ENCODE results near the gene CNTROB.

CNTROB gene

DNA sequence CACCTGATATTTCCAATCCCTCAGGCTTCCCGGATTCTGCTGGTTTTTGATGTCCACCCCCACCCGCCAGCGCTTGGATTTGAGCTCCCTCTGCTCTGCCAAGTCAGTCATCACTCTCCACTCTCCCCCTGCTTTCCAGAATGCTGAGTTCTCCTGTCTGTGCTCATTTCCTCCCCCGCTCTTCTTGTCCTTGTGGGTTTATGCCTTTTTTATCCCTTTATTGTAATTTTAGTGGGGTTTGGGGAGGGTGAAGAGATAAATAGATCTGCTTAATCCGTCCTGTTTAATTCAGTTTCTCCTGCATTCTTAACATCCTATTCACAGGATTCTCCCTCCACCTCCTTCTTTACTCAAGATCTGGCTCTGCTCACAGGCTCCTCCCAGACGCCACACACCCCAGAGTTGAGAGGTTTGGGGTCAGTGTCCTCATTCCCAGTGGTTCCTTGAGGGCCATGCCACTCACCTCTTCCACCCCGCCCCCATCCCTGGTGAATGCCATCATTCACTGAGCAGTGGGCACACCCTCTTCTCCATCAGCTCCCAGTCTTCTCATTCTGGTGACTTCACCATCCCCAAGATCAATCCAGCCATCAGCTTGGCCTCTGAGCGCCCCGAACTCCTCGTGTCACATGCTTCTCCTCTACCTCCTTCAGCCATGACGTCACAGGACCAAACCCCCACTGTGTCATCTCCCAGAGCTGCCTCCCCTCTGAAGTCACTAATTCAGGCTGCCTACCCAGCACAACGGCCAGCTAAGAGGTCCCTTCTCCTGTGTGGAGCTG, 55.3 kb downstream of the CNTROB start:
- no peak for ATAC-seq
- DNase-seq = no peak

- peak; percentile 51 for DNase-seq
- ATAC-seq = peak; percentile 39
Observed at GRCh38 chr17:7988750-7989178, 56.8 kb downstream of the CNTROB start.

GRCh38 chr17:7989781-7990655, 58.0 kb downstream of the CNTROB start:
- ATAC-seq = peak; percentile 89
- peak; percentile 97 for DNase-seq

DNA sequence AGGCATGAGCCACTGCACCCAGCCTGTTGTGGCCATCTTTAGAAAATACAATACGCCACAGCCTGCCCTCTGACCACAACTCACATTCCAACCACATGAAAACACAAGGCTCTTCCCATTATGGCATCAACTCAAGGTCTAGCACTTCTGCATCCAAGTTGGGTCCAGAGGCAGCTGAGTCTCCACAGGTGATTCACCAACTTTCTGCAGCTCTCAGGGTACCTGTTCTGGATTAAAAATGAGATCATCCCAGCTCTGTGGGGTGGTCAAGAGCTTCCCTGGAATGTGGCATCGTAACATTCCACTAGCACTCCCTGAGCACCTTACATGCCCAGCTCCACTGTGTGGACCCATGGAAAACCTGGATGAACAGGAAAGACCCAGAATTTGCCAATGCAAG, 60.5 kb downstream of the CNTROB start:
- ATAC-seq (no peak), DNase-seq (no peak)

DNA sequence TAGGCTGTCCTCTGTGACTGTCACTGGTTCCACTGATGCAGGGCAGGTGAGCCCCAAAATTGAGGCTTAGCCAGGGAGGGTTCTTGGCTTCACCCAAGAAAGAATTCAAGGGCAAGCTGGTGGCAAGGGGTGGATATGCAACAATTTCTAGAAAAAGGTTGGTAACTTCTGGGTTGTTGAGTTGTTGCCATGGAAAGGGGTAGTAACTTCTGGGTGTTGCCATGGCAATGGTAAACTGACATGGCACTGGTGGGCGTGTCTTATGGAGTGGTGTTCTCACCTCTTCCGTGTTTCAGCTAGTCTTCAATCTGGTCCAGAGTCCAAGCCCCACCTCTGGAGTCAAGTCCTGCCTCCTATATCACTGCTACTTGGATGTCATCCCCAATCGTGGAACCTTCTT, 60.9 kb downstream of the CNTROB start:
- ATAC-seq = no peak
- DNase-seq = no peak

DNA sequence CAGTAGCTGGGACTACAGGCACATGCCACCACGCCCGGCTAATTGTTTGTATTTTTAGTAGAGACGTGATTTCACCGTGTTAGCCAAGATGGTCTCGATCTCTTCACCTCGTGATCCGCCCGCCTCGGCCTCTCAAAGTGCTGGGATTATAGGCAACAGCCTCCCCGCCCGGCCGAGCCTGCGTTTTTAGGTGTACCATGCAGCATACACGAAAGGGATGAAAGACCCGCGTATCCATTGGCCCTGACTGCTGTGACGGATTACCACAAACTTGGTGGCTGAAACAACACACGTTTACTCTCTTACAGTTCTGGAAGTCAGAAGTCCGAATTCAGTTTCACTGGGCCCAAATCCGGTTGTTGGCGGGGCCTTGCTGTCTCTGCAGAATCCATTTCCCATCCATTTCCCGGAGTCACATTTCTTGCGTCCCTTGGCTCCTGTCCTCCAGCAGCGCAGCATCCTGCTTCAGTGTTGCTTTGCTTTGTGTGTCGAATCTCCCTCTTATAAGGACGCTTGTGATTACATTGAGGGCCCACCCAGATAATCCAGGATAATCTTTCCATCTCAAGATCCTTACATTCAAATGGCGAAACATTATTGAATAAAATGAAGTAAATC, 62.1 kb downstream of the CNTROB start:
- ATAC-seq = no peak
- DNase-seq = no peak

DNA sequence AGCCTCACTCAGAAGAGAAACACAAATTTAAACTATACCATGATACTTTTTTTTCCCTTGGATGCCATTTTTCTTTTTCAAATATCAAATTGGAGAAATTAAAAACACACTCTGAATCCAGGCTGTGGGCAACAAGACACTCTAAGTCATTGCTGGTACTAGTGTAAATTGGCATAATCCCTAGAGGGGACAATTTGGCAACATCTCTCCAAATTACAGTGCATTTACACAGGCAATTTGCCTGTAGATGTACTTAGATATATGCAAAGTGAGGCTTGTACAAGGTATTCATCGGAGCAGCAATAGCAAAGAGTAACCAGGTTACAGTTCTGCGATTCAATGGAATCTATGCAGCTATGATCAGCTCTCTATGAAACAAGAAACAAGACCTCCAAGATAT, 63.7 kb downstream of the CNTROB start:
- DNase-seq (no peak), ATAC-seq (no peak)

DNA sequence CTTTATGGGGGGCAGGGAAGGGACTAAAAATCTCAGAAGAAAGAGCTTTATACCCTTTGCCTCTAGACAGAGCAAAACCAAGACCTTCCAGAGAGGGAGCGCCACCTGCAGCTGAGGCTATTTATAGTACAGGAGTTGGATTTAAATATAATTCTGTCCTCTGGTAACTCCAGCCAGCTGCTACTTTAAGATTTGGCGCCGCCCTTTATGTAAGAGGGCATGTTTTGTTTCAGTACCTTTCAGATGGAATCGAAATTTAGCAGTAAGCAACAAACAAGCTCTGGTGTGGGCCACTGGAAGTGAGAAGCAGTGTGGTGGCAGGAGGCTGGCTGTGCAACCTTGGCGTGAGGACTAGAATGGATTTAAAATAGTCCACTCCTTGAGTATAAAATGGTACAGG, 65.2 kb downstream of the CNTROB start:
- ATAC-seq = peak; percentile 66
- DNase-seq = peak; percentile 41

All from stimulated activated naive CD8-positive, alpha-beta T cell treated with anti-CD3 and anti-CD28 coated beads, Interleukin-15, Interleukin-2, amounts not matched to agents 100 U/mL and 50 U/mL, for 24 hours (primary cell).